SU-DHL-6 (cell line): Measurements from ENCODE around the gene POLE3.

ENCODE experiments used
- H2AFZ ChIP-seq: fragments of 200-600 bp; sonication (generic); 2 replicates; pipeline ENCODE4 v1.6.1; 2014; ENCODE audit warnings: low read depth, mild to moderate bottlenecking, moderate library complexity, mixed read lengths, antibody characterized with exemption, low read length; ENCODE audit not compliant: severe bottlenecking
- H3F3A ChIP-seq: fragments of 200-600 bp; shearing (Covaris generic); 2 replicates; pipeline ENCODE4 v1.6.0; 2016; ENCODE audit warnings: antibody characterized with exemption, mild to moderate bottlenecking; ENCODE audit not compliant: insufficient read depth
- H3K27ac ChIP-seq: fragments of 200-600 bp; sonication (generic); 2 replicates; pipeline ENCODE4 v1.5.1; 2016; ENCODE audit warnings: low read depth, mild to moderate bottlenecking, low read length, moderate library complexity, mixed read lengths
- H3K27me3 ChIP-seq: fragments of 200-600 bp; sonication (generic), shearing (Covaris generic); 2 replicates; pipeline ENCODE4 v1.6.0; 2014; ENCODE audit warnings: mild to moderate bottlenecking, low read length
- H3K36me3 ChIP-seq: fragments of 200-600 bp; sonication (generic); 2 replicates; pipeline ENCODE4 v1.6.1; 2014; ENCODE audit warnings: mild to moderate bottlenecking, low read length, mixed read lengths
- H3K4me2 ChIP-seq: fragments of 300-600, 200-600 bp; shearing (Covaris generic), sonication (generic); 2 replicates; pipeline ENCODE4 v1.6.0; 2014; ENCODE audit warnings: low read length, low read depth, mild to moderate bottlenecking; ENCODE audit not compliant: poor library complexity, severe bottlenecking
- H3K4me3 ChIP-seq: fragments of 200-600 bp; sonication (generic); 2 replicates; pipeline ENCODE4 v1.5.1; 2014; ENCODE audit warnings: antibody characterized with exemption, low read length, mild to moderate bottlenecking, mixed read lengths; ENCODE audit not compliant: insufficient read depth, poor library complexity, severe bottlenecking
- H3K79me2 ChIP-seq: fragments of 200-600 bp; sonication (generic); 2 replicates; pipeline ENCODE4 v1.6.1; 2014; ENCODE audit warnings: mild to moderate bottlenecking, low read length, moderate library complexity; ENCODE audit not compliant: insufficient read depth
- H3K9ac ChIP-seq: fragments of 200-600 bp; sonication (generic); 2 replicates; pipeline ENCODE4 v1.7.0; 2014; ENCODE audit warnings: mild to moderate bottlenecking, low read length
- H3K9me2 ChIP-seq: fragments of 200-600 bp; sonication (generic); replicated peaks from 2 replicates; pipeline ENCODE4 v1.6.1; 2014; ENCODE audit warnings: low read length; ENCODE audit not compliant: insufficient read depth
- H3K9me3 ChIP-seq: fragments of 200-600 bp; sonication (generic); 2 replicates; pipeline ENCODE4 v1.6.1; 2014; ENCODE audit warnings: low read length, mixed read lengths; ENCODE audit not compliant: insufficient read depth
- H4K20me1 ChIP-seq: fragments of 200-600 bp; sonication (generic); 2 replicates; pipeline ENCODE4 v1.6.1; 2014; ENCODE audit warnings: low read depth, mild to moderate bottlenecking, antibody characterized with exemption, low read length, moderate library complexity, mixed read lengths
- EZH2phosphoT487 ChIP-seq: fragments of 200-600 bp; sonication (generic), shearing (Covaris generic); conservative IDR thresholded peaks from 2 replicates; pipeline ENCODE4 v1.6.1; 2018; ENCODE audit warnings: mild to moderate bottlenecking, antibody characterized with exemption, low read length, moderate library complexity, mixed read lengths
- TF ChIP-seq, protein P1 (sequence below): fragments of 200-600 bp; sonication (generic); IDR thresholded peaks from one replicate; pipeline ENCODE4 v1.5.1; 2017; ENCODE audit warnings: antibody characterized with exemption, mild to moderate bottlenecking, low read length, moderate library complexity; ENCODE audit not compliant: insufficient read depth, poor library complexity, severe bottlenecking

Gene POLE3

GRCh38 chr9:113373256-113373655 is 37.2 kb downstream of the POLE3 start:
- Histone ChIP-seq H4K20me1 (no peaks in the 10 kb centered on the region), H3K9ac (no peak overlapping the region), H2AFZ (no peak overlapping the region), H3K4me3 (no peak overlapping the region), H3K9me3 (no peaks in the 10 kb centered on the region), H3K9me2 (no peaks in the 10 kb centered on the region), H3K79me2 (no peaks in the 10 kb centered on the region), H3F3A (no peaks in the 10 kb centered on the region), H3K27me3 (no peaks in the 10 kb centered on the region), H3K27ac (no peak overlapping the region), H3K36me3 (no peaks in the 10 kb centered on the region), H3K4me2 (no peak overlapping the region)
- TF ChIP-seq EZH2phosphoT487: no peak
- TF ChIP-seq, protein P1, sequence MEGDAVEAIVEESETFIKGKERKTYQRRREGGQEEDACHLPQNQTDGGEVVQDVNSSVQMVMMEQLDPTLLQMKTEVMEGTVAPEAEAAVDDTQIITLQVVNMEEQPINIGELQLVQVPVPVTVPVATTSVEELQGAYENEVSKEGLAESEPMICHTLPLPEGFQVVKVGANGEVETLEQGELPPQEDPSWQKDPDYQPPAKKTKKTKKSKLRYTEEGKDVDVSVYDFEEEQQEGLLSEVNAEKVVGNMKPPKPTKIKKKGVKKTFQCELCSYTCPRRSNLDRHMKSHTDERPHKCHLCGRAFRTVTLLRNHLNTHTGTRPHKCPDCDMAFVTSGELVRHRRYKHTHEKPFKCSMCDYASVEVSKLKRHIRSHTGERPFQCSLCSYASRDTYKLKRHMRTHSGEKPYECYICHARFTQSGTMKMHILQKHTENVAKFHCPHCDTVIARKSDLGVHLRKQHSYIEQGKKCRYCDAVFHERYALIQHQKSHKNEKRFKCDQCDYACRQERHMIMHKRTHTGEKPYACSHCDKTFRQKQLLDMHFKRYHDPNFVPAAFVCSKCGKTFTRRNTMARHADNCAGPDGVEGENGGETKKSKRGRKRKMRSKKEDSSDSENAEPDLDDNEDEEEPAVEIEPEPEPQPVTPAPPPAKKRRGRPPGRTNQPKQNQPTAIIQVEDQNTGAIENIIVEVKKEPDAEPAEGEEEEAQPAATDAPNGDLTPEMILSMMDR: no peak

GRCh38 chr9:113372059-113372458 is 38.4 kb downstream of the POLE3 start:
- Histone ChIP-seq H3K4me2 (no peak overlapping the region), H3K36me3 (no peaks in the 10 kb centered on the region), H2AFZ (no peak overlapping the region), H3K27ac (no peak overlapping the region), H4K20me1 (no peaks in the 10 kb centered on the region), H3K9me2 (no peaks in the 10 kb centered on the region), H3K9me3 (no peaks in the 10 kb centered on the region), H3K4me3 (no peak overlapping the region), H3K9ac (no peak overlapping the region), H3F3A (no peaks in the 10 kb centered on the region), H3K79me2 (no peaks in the 10 kb centered on the region), H3K27me3 (no peaks in the 10 kb centered on the region)
- no peak for TF ChIP-seq EZH2phosphoT487
- TF ChIP-seq, protein P1: no peak

DNA sequence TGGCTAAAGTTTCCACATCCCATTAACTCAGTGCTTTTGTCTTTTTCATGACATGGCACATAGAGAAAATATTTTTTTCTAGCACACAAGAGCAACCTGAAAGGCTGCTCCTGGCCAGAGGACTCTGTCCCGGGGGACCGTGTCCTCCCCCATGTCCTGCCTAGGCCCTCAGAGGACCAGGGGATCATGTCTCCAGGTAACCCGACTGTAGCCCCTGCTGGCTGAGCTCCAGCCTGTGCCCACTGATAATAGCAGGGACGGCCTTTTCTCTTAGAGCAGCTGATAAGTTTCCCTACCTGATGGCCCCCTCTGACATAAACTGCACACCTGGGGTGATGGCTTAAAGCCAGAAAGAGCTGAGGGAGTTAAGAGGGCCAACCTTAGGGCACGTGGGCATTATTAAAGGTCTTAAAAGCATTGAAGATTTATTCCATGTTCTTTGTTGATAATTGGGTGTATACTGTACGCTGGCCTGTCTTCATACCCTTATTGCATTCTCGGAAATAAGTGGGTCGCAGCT is 39.6 kb downstream of the POLE3 start:
- Histone ChIP-seq H3K9me3 (no peaks in the 10 kb centered on the region), H3K79me2 (no peaks in the 10 kb centered on the region), H3K27ac (no peak overlapping the region)

More for the DNA sequence above, 39.6 kb downstream of the POLE3 start:
- Histone ChIP-seq H2AFZ (no peak overlapping the region), H3K4me3 (no peak overlapping the region), H3K9ac (no peak overlapping the region), H3K27me3 (no peaks in the 10 kb centered on the region), H3K36me3 (no peaks in the 10 kb centered on the region), H3K9me2 (no peaks in the 10 kb centered on the region), H4K20me1 (no peaks in the 10 kb centered on the region), H3F3A (no peaks in the 10 kb centered on the region), H3K4me2 (no peak overlapping the region)
- TF ChIP-seq EZH2phosphoT487: no peak
- TF ChIP-seq, protein P1: no peak
